Measurements from ENCODE around the gene KCNH6.

- no peak for TF ChIP-seq POLR2AphosphoS5 (IDR thresholded peaks at IDR 0.05; ENCODE audit: low read depth, low read length)
- no peak for TF ChIP-seq POLR2A (IDR thresholded peaks at IDR 0.05; ENCODE audit: low read depth, low read length)
These were observed 43.5 kb upstream of the KCNH6 start for GRCh38 chr17:63479495-63480184.

All from GM12891 (cell line).